Stimulated activated CD4-positive, alpha-beta T cell treated with anti-CD3 and anti-CD28 coated beads, Interleukin-12 subunit alpha, Interleukin-12 subunit beta, amount 100 ng/mL, for 48 hours (primary cell): ENCODE results near the gene STK36.

ENCODE experiments used
- DNase-seq, 3 donors: peaks; one replicate each; pipeline ENCODE4 v3.0.0-alpha.2; 2020; ENCODE audit warnings: low read depth in 2 of 3, low spot score in 1 of 3

STK36 gene

GRCh38 chr2:218659258-218659987, 12.5 kb upstream of the STK36 start, which contains the start of the genes BCS1L and ZNF142:
Gene BCS1L (plus strand): TSS chr2:218659683. CDS start chr2:218660988, 1,305 bp downstream.
Gene ZNF142 (minus strand): TSS chr2:218659623. CDS start chr2:218656429, 3,194 bp downstream.
- peak; percentile 92 to 94 (median 94) for DNase-seq

GRCh38 chr2:218659988-218660358, 11.9 kb upstream of the STK36 start:
- DNase-seq, result no peak

GRCh38 chr2:218662377-218662776, 9.5 kb upstream of the STK36 start:
- no peak for DNase-seq

GRCh38 chr2:218662827-218663226, 9.1 kb upstream of the STK36 start:
- no peak for DNase-seq

- no peak for DNase-seq
These were observed 8.0 kb upstream of the STK36 start for GRCh38 chr2:218663901-218664300.

GRCh38 chr2:218664653-218665052, 7.2 kb upstream of the STK36 start:
- no peak for DNase-seq

- no peak for DNase-seq
These were observed 711 bp upstream of the STK36 start for GRCh38 chr2:218671097-218671653.

GRCh38 chr2:218679119-218679518, 7.2 kb downstream of the STK36 start:
- DNase-seq, result no peak

GRCh38 chr2:218680061-218680460, 8.2 kb downstream of the STK36 start:
- DNase-seq, result no peak

- DNase-seq, result peak in 1 of 3 donors; percentile 13
These were observed 15.6 kb downstream of the STK36 start for GRCh38 chr2:218687400-218688060.

GRCh38 chr2:218691234-218691633, 19.3 kb downstream of the STK36 start:
- no peak for DNase-seq

GRCh38 chr2:218694405-218695145, 22.7 kb downstream of the STK36 start:
- DNase-seq, result no peak

- no peak for DNase-seq
These were observed 27.0 kb downstream of the STK36 start for GRCh38 chr2:218698885-218699284.

- DNase-seq, result no peak
These were observed 29.9 kb downstream of the STK36 start for GRCh38 chr2:218701806-218702205.

- no peak for DNase-seq
These were observed 31.5 kb downstream of the STK36 start for GRCh38 chr2:218703341-218703740.

- DNase-seq, result no peak
These were observed 36.2 kb downstream of the STK36 start for GRCh38 chr2:218708086-218708485.

- no peak for DNase-seq
These were observed 38.0 kb downstream of the STK36 start for GRCh38 chr2:218709908-218710307.

- DNase-seq, result no peak
These were observed 38.4 kb downstream of the STK36 start for GRCh38 chr2:218710334-218710686.

GRCh38 chr2:218710687-218711549, 39.0 kb downstream of the STK36 start, which contains the start of gene TTLL4:
Gene TTLL4 (plus strand): TSS chr2:218710835. CDS start chr2:218737677, 26,842 bp downstream.
- DNase-seq, result peak; percentile 96 to 98 (median 96)

- DNase-seq, result no peak
These were observed 39.7 kb downstream of the STK36 start for GRCh38 chr2:218711550-218711929.

- no peak for DNase-seq
These were observed 42.0 kb downstream of the STK36 start for GRCh38 chr2:218713922-218714321.
